KOPT-K1 (cell line): ENCODE results near the gene SSX7.
"Not testable (repeated sequence)": the region's sequence is repeated elsewhere in the genome, so short reads cannot be mapped to it uniquely, and the experiment has no call there.

Experiments
- H3K27ac ChIP-seq: fragments of 200-600 bp; sonication (generic); 2 replicates; pipeline ENCODE4 v1.5.1; 2016; ENCODE audit warnings: antibody characterized with exemption, mild to moderate bottlenecking, low read depth, low read length; ENCODE audit not compliant: poor library complexity, severe bottlenecking
- H3K36me3 ChIP-seq: fragments of 200-600 bp; sonication (generic); 2 replicates; pipeline ENCODE4 v1.5.1; 2017; ENCODE audit warnings: antibody characterized with exemption, mild to moderate bottlenecking, low read length, moderate library complexity; ENCODE audit not compliant: insufficient read depth
- H3K9me3 ChIP-seq: fragments of 200-600 bp; sonication (generic); 2 replicates; pipeline ENCODE4 v1.5.1; 2017; ENCODE audit warnings: antibody characterized with exemption, low read length, mild to moderate bottlenecking; ENCODE audit not compliant: insufficient read depth, poor library complexity, severe bottlenecking

Gene SSX7, protein sequence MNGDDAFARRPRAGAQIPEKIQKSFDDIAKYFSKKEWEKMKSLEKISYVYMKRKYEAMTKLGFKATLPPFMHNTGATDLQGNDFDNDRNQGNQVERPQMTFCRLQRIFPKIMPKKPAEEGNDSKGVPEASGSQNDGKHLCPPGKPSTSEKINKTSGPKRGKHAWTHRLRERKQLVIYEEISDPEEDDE

DNA sequence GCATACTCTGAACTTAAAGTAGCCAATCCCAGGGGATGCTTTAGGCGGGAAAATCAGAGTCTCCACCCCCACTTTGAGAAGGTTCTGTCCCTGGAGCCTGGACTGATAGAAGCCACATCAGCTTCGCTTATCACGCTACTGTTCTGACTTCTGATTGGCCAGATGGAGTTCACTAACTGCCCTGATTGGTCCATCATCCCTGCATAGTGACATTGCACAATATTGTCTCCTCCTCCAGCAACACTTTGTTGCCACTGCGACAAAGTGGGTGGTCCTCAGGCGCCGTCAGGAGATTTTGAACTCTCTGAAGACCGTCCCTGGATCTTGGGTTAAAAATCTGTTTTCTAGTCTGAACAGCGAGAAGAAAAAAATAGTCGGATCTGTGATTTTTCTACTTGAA, at the start of gene SSX7:
TSS of gene SSX7 (minus strand) at position 101 of the 400 bp plus-strand sequence. CDS start 1,428 bp downstream, outside the sequence.
- not testable (repeated sequence) for H3K27ac ChIP-seq, H3K36me3 ChIP-seq, H3K9me3 ChIP-seq

DNA sequence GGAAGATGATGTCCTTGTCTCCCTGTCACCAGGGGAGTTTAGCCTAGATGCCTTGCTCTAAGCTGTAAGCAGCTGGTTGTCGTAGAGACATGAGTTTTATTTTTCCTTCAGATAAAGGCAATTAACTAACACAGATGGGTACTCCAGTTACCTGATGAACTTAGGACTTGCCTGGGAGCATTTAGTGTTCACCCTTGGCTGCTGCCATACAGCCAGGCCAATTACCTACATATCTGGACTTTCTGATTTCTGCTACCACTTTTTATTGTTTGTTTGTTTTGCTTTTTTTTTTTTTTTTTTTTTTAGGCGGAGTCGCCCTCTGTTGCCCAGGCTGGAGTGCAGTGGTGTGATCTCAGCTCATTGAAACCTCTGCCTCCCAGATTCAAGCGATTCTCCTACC, 37.3 kb upstream of the SSX7 start:
- H3K27ac ChIP-seq = not testable (repeated sequence)

DNA sequence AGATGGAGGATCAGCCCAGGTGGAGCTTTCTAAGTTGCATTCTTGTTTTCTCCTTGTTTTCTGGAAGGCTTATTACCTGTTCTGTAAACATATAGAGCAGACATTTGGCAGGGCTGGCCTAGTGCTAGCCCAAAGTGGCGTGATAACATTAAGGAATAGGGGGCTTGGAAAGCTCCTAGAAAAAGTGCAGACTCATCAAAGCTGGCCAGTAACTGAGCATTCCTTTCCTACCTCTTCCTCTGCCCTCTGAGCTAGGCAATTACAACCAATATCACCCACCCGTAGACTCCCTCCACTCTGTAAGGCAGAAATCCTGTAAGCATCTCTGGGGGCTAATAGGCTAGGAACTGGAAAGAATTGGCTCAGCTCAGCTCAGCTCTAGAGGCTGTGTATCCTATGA, 7.5 kb upstream of the SSX7 start:
- not testable (repeated sequence) for H3K36me3 ChIP-seq, H3K27ac ChIP-seq, H3K9me3 ChIP-seq

More for the DNA sequence above, 37.3 kb upstream of the SSX7 start:
- not testable (repeated sequence) for H3K9me3 ChIP-seq, H3K36me3 ChIP-seq

DNA sequence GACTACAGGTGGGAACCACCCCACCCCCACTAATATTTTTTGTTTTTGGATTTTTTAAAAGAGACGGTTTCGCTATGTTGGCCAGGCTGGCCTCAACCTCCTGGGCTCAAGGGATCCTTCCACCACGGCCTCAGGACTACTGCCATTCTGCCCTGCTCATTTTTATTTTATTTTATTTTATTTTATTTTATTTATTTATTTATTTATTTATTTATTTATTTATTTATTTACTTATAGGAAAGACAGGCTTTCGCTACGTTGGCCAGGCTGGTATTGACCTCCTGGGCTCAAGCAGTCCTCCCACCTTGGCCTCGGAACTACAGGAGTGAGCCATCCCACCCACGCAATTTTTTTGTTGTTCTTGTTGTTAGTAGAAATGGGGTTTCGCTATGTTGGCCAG, 775 bp upstream of the SSX7 start:
- H3K36me3 ChIP-seq, H3K27ac ChIP-seq, H3K9me3 ChIP-seq: not testable (repeated sequence)

DNA sequence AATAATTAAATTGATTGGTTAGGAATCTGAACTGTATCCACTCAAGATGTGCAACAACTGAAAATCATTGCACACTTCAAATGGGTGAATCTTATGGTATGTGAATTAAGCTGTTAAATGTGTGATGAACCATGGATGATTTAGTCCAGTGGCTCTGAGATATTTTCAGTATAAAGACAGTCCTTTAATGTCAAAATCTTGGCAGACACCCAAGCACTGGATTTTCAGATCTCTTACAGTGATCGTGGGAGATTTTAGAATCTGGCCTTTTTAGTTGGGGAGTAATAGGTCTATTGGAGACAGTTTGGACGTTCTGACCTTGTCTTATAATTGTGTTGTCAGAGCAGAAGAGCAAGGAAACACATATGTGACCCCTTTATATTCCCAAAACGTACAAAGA, 4.0 kb downstream of the SSX7 start:
- H3K9me3 ChIP-seq, H3K36me3 ChIP-seq, H3K27ac ChIP-seq: not testable (repeated sequence)

DNA sequence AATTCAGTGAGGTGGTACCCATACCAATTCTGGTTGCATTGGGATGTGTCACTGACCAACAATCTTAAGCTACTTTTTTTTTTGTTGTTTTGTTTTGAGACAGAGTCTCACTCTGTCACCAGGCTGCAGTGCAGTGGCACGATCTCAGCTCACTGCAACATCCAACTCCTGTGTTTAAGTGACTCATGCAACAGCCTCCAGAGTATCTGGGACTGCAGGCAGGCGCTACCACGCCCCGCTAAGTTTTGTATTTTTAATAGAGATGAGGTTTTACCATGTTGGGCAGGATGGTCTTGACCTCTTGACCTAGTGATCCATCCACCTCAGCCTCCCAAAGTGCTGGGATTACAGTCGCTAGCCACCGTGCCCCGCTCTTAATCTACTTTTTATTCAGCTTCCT, 5.7 kb downstream of the SSX7 start:
- H3K27ac ChIP-seq, H3K36me3 ChIP-seq, H3K9me3 ChIP-seq: not testable (repeated sequence)

DNA sequence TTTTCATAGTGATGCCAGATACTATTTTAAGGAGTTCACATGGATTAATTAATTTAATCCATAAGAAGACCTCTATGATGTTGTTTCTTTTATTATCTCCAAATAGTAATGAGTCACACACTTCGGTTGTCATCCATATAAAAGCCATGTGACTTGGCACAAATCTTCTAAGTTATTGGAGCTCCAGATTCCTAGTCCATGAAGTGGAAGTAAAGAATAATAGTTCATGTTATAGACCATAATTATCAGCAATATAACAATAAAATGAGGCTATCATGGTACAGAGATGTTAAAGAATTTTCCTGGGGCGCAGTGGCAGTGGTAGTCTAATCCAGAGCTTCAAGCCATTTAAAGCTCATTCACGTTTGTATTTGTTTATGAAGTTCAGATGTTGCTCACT, 26.2 kb downstream of the SSX7 start:
- H3K9me3 ChIP-seq, H3K27ac ChIP-seq: not testable (repeated sequence)

DNA sequence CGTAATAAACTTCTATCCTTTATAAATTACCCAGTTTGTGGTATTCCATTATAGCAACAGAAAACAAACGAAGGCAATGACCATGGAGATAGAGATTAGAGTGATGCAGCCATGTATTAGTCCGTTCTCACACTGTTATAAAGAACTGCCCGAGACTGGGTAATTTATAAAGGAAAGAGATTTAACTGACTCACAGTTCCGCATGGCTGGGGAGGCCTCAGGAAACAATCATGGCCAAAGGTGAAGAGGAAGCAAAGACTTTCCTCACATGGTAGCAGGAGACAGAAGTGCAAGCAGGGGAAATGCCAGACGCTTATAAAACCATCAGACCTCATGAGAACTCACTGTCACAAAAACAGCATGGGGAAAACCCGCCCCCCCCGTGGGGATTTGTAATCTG, 34.0 kb downstream of the SSX7 start:
- not testable (repeated sequence) for H3K27ac ChIP-seq, H3K9me3 ChIP-seq, H3K36me3 ChIP-seq

More for the DNA sequence above, 26.2 kb downstream of the SSX7 start:
- H3K36me3 ChIP-seq = not testable (repeated sequence)

DNA sequence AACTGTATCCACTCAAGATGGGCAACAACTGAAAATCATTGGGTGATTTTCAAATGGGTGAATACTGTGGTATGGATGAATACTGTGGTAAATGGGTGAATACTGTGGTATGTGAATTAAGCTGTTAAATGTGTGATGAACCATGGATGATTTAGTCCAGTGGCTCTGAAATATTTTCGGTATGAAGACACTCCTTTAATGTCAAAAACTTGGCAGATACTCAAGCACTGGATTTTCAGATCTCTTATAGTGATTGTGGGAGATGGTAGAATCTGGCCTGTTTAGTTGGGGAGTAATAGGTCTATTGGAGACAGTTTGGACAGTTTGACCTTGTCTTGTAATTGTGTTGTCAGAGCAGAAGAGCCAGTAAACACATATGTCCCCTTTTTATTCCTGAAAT, 45.7 kb downstream of the SSX7 start:
- H3K36me3 ChIP-seq = no peaks in the 10 kb centered on the region
- H3K27ac ChIP-seq = no peak overlapping the region
- no peaks in the 10 kb centered on the region for H3K9me3 ChIP-seq

DNA sequence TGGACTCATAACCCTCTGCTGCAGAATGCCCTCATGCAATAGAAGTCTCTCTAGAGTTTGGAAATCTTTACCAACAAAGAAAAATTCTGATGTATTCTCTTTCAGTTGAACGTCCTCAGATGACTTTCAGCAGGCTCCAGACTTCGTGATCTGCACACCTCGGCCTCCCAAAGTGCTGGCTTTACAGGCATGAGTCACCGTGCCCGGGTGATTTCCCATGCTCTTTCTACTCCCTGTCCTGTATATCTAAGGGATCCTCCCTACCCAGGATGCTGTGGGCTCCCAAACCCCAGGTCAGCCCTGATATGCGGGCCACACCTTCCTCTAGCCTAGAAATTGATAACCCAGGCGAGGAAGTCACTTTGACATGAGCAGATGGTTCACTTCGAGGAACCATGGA, 51.5 kb downstream of the SSX7 start:
- H3K36me3 ChIP-seq, H3K27ac ChIP-seq, H3K9me3 ChIP-seq: not testable (repeated sequence)

DNA sequence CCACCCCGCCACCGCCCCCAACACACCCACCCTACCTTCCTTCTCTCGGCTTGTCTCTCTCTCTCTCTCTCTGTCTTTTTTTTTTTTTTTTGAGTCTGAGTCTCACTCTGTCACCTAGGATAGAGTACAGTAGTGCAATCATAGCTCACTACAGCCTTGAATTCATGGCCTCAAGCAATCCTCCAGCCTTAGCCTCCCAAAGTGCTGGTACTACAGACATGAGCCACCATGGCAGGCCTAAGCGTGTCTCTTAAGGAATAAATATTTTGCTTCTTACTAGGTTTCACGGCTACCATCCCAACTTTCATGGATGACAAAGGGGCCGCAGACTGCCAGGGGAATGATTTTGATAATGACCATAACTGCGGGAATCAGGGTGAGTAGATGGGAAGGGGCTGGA, 55.8 kb downstream of the SSX7 start:
- Histone ChIP-seq H3K36me3 (no peaks in the 10 kb centered on the region), H3K9me3 (no peaks in the 10 kb centered on the region), H3K27ac (no peak overlapping the region)

DNA sequence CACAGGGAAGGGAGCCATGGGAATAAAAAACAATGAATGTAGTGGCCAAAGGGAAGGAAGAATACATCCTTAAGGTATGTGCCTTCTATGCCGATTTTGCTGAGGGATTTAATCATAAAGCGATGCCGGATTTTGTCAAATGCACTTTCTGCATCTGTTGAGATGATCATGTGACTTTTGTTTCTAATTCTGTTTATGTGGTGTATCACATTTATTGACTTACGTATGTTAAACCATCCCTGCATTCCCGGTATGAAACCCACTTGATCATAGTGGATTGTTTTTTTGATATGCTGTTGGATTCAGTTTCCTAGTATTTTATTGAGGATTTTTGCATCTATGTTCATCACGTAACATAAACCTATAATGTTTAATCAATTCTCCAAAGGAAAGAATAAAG, 60.0 kb downstream of the SSX7 start:
- no peak overlapping the region for H3K27ac ChIP-seq
- H3K9me3 ChIP-seq = no peaks in the 10 kb centered on the region

More for the DNA sequence above, 60.0 kb downstream of the SSX7 start:
- H3K36me3 ChIP-seq = no peaks in the 10 kb centered on the region
